HepG2 (cell line): ENCODE results near the gene SYNGR2. TPM values are rescaled to one million over a fixed set of nuclear protein-coding genes. Genes with fewer than 3 reads are reported as not detected.

ENCODE experiments used
- DNMT3B ChIP-seq: conservative IDR thresholded peaks from 2 replicates; pipeline ENCODE4 v1.6.1; 2016; ENCODE audit warnings: missing biosample characterization, control low read depth
- DRAP1 ChIP-seq: IDR thresholded peaks from 2 replicates; pipeline ENCODE4 v1.6.1; 2016; ENCODE audit warnings: missing genetic modification reagents, missing compliant biosample characterization
- IKZF5 ChIP-seq: IDR thresholded peaks from 2 replicates; pipeline ENCODE4 v1.6.1; 2018; ENCODE audit warnings: missing genetic modification reagents, mild to moderate bottlenecking, missing compliant biosample characterization
- KDM1A ChIP-seq: IDR thresholded peaks from 2 replicates; pipeline ENCODE4 v1.6.1; 2016; ENCODE audit warnings: missing compliant biosample characterization
- KDM2A ChIP-seq: sonication (generic); formaldehyde crosslinking; IDR thresholded peaks from 2 replicates; pipeline ENCODE4 v1.4.0; 2020; ENCODE audit warnings: low read depth, missing genetic modification reagents, borderline replicate concordance
- MBD4 ChIP-seq: IDR thresholded peaks from 2 replicates; pipeline ENCODE4 v1.6.1; 2012; ENCODE audit warnings: low read length, inconsistent platforms, borderline replicate concordance
- MIER2 ChIP-seq: IDR thresholded peaks from 2 replicates; pipeline ENCODE4 v1.6.1; 2016; ENCODE audit warnings: missing biosample characterization, missing genetic modification reagents
- MXI1 ChIP-seq: IDR thresholded peaks from 3 replicates; pipeline ENCODE4 v1.6.1; 2012; ENCODE audit warnings: low read depth, low read length, inconsistent platforms, borderline replicate concordance
- NKX3-1 ChIP-seq: sonication (generic); formaldehyde crosslinking; IDR thresholded peaks from 2 replicates; pipeline ENCODE4 v1.5.0; 2020; ENCODE audit warnings: missing genetic modification reagents
- NR2C2 ChIP-seq: sonication (generic); formaldehyde crosslinking; IDR thresholded peaks from 2 replicates; pipeline ENCODE4 v1.4.0; 2020; ENCODE audit warnings: missing genetic modification reagents, mild to moderate bottlenecking, moderate library complexity, borderline replicate concordance
- PAWR ChIP-seq: sonication (generic); formaldehyde crosslinking; IDR thresholded peaks from 2 replicates; pipeline ENCODE4 v1.4.0; 2020; ENCODE audit warnings: missing genetic modification reagents, mild to moderate bottlenecking, borderline replicate concordance
- PRDM10 ChIP-seq: sonication (generic); formaldehyde crosslinking; IDR thresholded peaks from 2 replicates; pipeline ENCODE4 v1.4.0; 2020; ENCODE audit warnings: low read depth, missing genetic modification reagents
- TERF1 ChIP-seq: sonication (generic); formaldehyde crosslinking; IDR thresholded peaks from 2 replicates; pipeline ENCODE4 v1.8.0; 2022; ENCODE audit warnings: mild to moderate bottlenecking, missing genetic modification reagents, moderate library complexity
- THAP11 ChIP-seq: IDR thresholded peaks from 2 replicates; pipeline ENCODE4 v1.6.1; 2016; ENCODE audit warnings: missing biosample characterization, missing genetic modification reagents
- XRCC5 ChIP-seq: fragments of 200-400 bp; formaldehyde crosslinking; optimal IDR thresholded peaks from 2 replicates; pipeline ENCODE3; 2017; ENCODE audit warnings: mild to moderate bottlenecking, low read length
- ZBTB7B ChIP-seq: sonication (generic); formaldehyde crosslinking; IDR thresholded peaks from 2 replicates; pipeline ENCODE4 v1.4.0; 2020; ENCODE audit warnings: missing genetic modification reagents
- ZEB1 ChIP-seq: IDR thresholded peaks from 2 replicates; pipeline ENCODE4 v1.6.1; 2012; ENCODE audit warnings: mild to moderate bottlenecking, low read depth, inconsistent platforms; ENCODE audit not compliant: insufficient replicate concordance
- ZFX ChIP-seq: sonication (generic); formaldehyde crosslinking; IDR thresholded peaks from 2 replicates; pipeline ENCODE4 v1.4.0; 2020; ENCODE audit warnings: mild to moderate bottlenecking, low read depth, missing genetic modification reagents, moderate library complexity
- ZNF138 ChIP-seq: sonication (generic); formaldehyde crosslinking; IDR thresholded peaks from 2 replicates; pipeline ENCODE4 v1.5.0; 2020; ENCODE audit warnings: mild to moderate bottlenecking, low read depth, missing genetic modification reagents
- ZNF205 ChIP-seq: IDR thresholded peaks from 2 replicates; pipeline ENCODE4 v1.6.1; 2018; ENCODE audit warnings: missing biosample characterization, missing genetic modification reagents
- ZNF224 ChIP-seq: sonication (generic); formaldehyde crosslinking; IDR thresholded peaks from 2 replicates; pipeline ENCODE4 v1.5.0; 2020; ENCODE audit warnings: mild to moderate bottlenecking, missing genetic modification reagents
- ZNF543 ChIP-seq: sonication (generic); formaldehyde crosslinking; IDR thresholded peaks from 2 replicates; pipeline ENCODE4 v1.4.0; 2020; ENCODE audit warnings: mild to moderate bottlenecking, missing genetic modification reagents
- ZNF782 ChIP-seq: sonication (generic); formaldehyde crosslinking; IDR thresholded peaks from 2 replicates; pipeline ENCODE4 v1.4.0; 2020; ENCODE audit warnings: missing genetic modification reagents, mild to moderate bottlenecking, borderline replicate concordance
- polyA plus RNA-seq, 8 experiments: library from polyadenylated mRNA; depleted of rRNA in 3 of 8; stranded (reverse) in 7 of 8; unstranded in 1 of 8; fragments of >200 nt; fragmentation: Illumina TruSeq in 4 of 8; extraction: Trizol in 4 of 8; gene quantifications; 2 replicates each; pipeline versions ENCODE4 v1.2.1 to v1.2.3, GENCODE V29; 2011 to 2016; ENCODE audit warnings: low read depth in 4 of 8, missing spikeins in 1 of 8, mixed read lengths in 1 of 8; ENCODE audit not compliant: insufficient read depth in 1 of 8
- total RNA-seq, 5 experiments: library from RNA; depleted of rRNA; stranded (reverse); fragments of >200 nt; fragmentation: Illumina TruSeq; extraction: Trizol; gene quantifications; 2 replicates each; pipeline ENCODE4 v1.2.3, GENCODE V29; 2016; ENCODE audit warnings: low read depth in 1 of 5

The SYNGR2 gene
- total and polyA plus RNA-seq, 2 of the 13 experiments (the other 11 are each of a cell fraction or from before 2014, with no cell fraction given), result 46.7 to 170 TPM

GRCh38 chr17:78186692-78187595 is 18.6 kb downstream of the SYNGR2 start, which contains the start of the genes AFMID and TK1 (continued):
- TF ChIP-seq MXI1, result peak; percentile 99
- peak; percentile 59; the same call in 1 of the 2 replicates for TF ChIP-seq ZNF138 (CRISPR knock-in tag)
- TF ChIP-seq NKX3-1 (CRISPR knock-in tag), result 0 out of 2 replicates have a peak, but pooled peaks have one; percentile 40
- TF ChIP-seq PRDM10 (CRISPR knock-in tag), result no peak; the same call in none of the 2 replicates
- TF ChIP-seq IKZF5 (CRISPR knock-in tag), result 0 out of 2 replicates have a peak, but pooled peaks have one; percentile 73
- peak; percentile 40; the same call in 1 of the 2 replicates for TF ChIP-seq NR2C2
- TF ChIP-seq DRAP1 (CRISPR knock-in tag), result peak; percentile 99
- TF ChIP-seq ZBTB7B (CRISPR knock-in tag), result no peak
- TF ChIP-seq ZNF782 (CRISPR knock-in tag), result no peak
- peak; percentile 96 for TF ChIP-seq XRCC5
- TF ChIP-seq ZFX, result peak; percentile 75
- peak; percentile 85 for TF ChIP-seq ZNF543 (CRISPR knock-in tag)
- no peak for TF ChIP-seq MBD4
- peak; percentile 86 for TF ChIP-seq THAP11 (CRISPR knock-in tag)
- no peak for TF ChIP-seq TERF1 (CRISPR knock-in tag)
- peak; percentile 75 for TF ChIP-seq DNMT3B (CRISPR knock-in tag)
- TF ChIP-seq MIER2 (CRISPR knock-in tag), result peak; percentile 10; the same call in 1 of the 2 replicates
- no peak for TF ChIP-seq PAWR
- 0 out of 2 replicates have a peak, but pooled peaks have one; percentile 39 for TF ChIP-seq KDM1A
- TF ChIP-seq ZNF224 (CRISPR knock-in tag), result no peak
- TF ChIP-seq KDM2A (CRISPR knock-in tag), result peak; percentile 91
- TF ChIP-seq ZEB1, result no peak
- peak; percentile 77 for TF ChIP-seq ZNF205 (CRISPR knock-in tag)
